Activated naive CD4-positive, alpha-beta T cell treated with anti-CD3 and anti-CD28 coated beads, Interleukin-2, amount 50 U/mL, for 24 hours (primary cell): ENCODE data around the gene ZNF570.

Source experiments
- H3K27ac Mint-ChIP-seq: one replicate; pipeline ENCODE4 v1.8.0; 2021; ENCODE audit warnings: mild to moderate bottlenecking, mixed read lengths
- H3K27me3 Mint-ChIP-seq: one replicate; pipeline ENCODE4 v1.8.0; 2021; ENCODE audit warnings: mixed read lengths
- H3K36me3 Mint-ChIP-seq: one replicate; pipeline ENCODE4 v1.8.0; 2021; ENCODE audit warnings: mixed read lengths
- H3K4me1 Mint-ChIP-seq: one replicate; pipeline ENCODE4 v1.8.0; 2021; ENCODE audit warnings: mixed read lengths
- H3K4me3 Mint-ChIP-seq: one replicate; pipeline ENCODE4 v1.8.0; 2021; ENCODE audit warnings: mild to moderate bottlenecking, mixed read lengths
- H3K9me3 Mint-ChIP-seq: one replicate; pipeline ENCODE4 v1.8.0; 2021; ENCODE audit warnings: mixed read lengths

The ZNF570 gene

DNA sequence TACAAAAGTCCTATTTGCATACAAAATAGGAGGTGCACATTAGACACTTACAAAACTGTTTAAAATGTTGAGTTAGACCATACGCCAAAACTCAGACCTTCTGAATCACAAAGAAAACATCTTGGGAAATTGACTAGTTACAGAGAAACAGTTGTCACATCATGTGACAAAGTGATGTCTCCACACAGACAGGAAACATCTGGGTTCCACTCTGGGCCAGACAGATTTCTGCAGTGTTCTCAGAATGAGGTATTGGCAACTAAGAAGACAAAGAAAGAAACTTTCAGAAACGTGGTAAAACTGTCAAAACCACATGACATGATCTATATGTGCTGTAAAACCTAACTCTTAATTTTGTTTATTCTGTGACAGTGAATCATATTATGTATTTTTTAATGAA lies 44.2 kb downstream of the ZNF570 start:
- H3K4me3 Mint-ChIP-seq, result no peak overlapping the region
- peaks cover 25% of the 10 kb centered on the region for H3K9me3 Mint-ChIP-seq
- peaks cover 49% of the 10 kb centered on the region for H3K36me3 Mint-ChIP-seq
- H3K27ac Mint-ChIP-seq, result no peak overlapping the region
- H3K27me3 Mint-ChIP-seq, result no peaks in the 10 kb centered on the region
- H3K4me1 Mint-ChIP-seq, result no peaks in the 10 kb centered on the region

DNA sequence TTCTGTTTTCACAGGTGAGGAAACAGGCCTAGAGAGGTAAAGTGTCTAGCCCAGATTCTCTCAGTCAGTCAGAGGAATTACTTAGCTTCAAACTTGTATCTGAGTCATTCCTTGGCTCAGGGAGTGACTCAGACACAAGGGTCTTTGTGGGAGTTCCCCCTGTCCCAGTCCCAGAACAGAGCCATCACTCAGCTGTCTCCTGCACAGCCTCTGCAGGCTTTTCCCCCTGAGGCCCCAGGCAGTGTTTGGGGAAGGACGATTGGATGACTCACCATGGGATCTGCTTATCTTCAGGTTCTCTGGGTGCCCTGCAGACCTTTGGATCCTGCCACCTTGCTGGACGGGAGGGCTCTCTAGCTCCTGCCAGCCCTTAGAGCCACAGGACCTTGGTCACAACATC lies 50.7 kb downstream of the ZNF570 start:
- Mint-ChIP-seq H3K4me1 (no peaks in the 10 kb centered on the region), H3K27me3 (no peaks in the 10 kb centered on the region), H3K4me3 (no peak overlapping the region), H3K9me3 (peaks cover 16% of the 10 kb centered on the region), H3K27ac (no peak overlapping the region), H3K36me3 (peaks cover 49% of the 10 kb centered on the region)

DNA sequence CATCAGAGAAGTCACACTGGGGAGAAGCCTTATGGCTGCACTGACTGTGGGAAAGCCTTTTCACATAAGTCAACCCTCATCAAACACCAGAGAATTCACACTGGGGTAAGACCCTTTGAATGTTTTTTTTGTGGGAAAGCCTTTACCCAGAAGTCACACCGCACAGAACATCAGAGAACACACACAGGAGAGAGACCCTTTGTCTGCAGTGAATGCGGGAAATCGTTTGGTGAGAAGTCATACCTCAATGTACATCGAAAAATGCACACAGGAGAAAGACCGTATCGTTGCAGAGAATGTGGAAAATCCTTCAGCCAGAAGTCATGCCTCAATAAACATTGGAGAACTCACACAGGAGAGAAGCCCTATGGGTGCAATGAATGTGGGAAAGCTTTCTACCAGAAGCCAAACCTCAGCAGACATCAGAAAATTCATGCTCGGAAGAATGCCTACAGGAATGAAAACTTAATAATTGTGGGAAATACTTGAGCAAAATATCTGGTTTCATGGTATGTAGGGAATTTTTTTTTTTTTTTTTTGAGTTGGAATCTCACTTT lies 68.3 kb downstream of the ZNF570 start:
- H3K9me3 Mint-ChIP-seq, result peaks cover 31% of the 10 kb centered on the region
- no peak overlapping the region for H3K27ac Mint-ChIP-seq
- H3K4me1 Mint-ChIP-seq, result no peaks in the 10 kb centered on the region
- peaks cover 47% of the 10 kb centered on the region for H3K36me3 Mint-ChIP-seq
- H3K4me3 Mint-ChIP-seq, result no peak overlapping the region
- H3K27me3 Mint-ChIP-seq, result no peaks in the 10 kb centered on the region
